ENCODE data around the gene COL23A1.

The COL23A1 gene

DNA sequence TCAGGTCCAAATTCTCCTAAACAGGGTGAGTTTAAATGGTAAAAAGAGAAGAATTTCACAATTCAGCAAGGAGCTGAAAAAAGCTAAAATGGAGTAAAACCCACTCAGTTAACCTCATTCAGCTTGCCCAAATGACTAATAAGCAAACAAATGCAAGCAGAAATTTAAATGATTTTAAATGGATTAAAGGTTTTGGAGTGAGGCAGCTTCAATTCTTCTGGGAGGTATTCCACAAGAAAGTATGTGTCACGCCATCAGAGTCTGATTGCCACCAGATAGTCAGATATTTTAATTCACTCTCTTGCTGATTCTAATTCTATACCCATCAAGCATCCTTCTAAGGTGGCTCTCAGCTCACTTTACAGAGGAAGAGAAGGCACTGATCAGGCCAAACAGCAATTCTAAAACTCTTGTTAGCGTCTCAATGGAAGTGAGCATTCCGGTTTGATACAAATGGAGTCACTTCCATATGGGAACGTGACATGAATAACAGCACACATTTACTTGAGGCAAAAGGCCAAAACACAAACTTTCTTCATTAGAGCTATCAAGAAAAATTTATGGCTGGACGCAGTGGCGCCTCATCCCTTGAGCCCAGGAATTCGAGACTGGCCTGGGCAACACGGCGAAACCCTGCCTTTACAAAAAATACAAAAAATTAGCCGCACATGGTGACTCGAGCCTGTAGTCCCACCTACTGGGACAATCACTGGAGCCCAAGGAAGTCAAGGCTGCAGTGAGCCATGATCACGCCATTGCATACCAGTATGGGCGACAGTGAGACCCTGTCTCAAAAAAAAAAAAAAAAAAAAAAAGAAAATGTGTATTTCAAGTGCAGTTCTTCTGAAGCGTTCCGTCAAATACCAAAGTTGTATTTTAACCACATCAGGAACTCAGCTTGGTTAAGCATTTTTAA, 34.7 kb upstream of the COL23A1 start (continued):
- TF ChIP-seq SP3 (tag by site-specific recombination; IDR thresholded peaks at IDR 0.05), result no peak
- TF ChIP-seq, protein P1, sequence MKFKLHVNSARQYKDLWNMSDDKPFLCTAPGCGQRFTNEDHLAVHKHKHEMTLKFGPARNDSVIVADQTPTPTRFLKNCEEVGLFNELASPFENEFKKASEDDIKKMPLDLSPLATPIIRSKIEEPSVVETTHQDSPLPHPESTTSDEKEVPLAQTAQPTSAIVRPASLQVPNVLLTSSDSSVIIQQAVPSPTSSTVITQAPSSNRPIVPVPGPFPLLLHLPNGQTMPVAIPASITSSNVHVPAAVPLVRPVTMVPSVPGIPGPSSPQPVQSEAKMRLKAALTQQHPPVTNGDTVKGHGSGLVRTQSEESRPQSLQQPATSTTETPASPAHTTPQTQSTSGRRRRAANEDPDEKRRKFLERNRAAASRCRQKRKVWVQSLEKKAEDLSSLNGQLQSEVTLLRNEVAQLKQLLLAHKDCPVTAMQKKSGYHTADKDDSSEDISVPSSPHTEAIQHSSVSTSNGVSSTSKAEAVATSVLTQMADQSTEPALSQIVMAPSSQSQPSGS (tag by site-specific recombination; IDR thresholded peaks at IDR 0.05; ENCODE audit: low read depth), result no peak
- TF ChIP-seq ZNF24 (tag by site-specific recombination; IDR thresholded peaks at IDR 0.05), result no peak
- 0 out of 2 replicates have a peak, but pooled peaks have one; percentile 14 for TF ChIP-seq ZNF366 (tag by site-specific recombination; conservative IDR thresholded peaks at IDR 0.05)
- TF ChIP-seq ZNF610 (tag by site-specific recombination; IDR thresholded peaks at IDR 0.05; ENCODE audit: borderline replicate concordance), result no peak
- no peak for TF ChIP-seq ZNF660 (tag by site-specific recombination; IDR thresholded peaks at IDR 0.05)
- TF ChIP-seq, protein P2, sequence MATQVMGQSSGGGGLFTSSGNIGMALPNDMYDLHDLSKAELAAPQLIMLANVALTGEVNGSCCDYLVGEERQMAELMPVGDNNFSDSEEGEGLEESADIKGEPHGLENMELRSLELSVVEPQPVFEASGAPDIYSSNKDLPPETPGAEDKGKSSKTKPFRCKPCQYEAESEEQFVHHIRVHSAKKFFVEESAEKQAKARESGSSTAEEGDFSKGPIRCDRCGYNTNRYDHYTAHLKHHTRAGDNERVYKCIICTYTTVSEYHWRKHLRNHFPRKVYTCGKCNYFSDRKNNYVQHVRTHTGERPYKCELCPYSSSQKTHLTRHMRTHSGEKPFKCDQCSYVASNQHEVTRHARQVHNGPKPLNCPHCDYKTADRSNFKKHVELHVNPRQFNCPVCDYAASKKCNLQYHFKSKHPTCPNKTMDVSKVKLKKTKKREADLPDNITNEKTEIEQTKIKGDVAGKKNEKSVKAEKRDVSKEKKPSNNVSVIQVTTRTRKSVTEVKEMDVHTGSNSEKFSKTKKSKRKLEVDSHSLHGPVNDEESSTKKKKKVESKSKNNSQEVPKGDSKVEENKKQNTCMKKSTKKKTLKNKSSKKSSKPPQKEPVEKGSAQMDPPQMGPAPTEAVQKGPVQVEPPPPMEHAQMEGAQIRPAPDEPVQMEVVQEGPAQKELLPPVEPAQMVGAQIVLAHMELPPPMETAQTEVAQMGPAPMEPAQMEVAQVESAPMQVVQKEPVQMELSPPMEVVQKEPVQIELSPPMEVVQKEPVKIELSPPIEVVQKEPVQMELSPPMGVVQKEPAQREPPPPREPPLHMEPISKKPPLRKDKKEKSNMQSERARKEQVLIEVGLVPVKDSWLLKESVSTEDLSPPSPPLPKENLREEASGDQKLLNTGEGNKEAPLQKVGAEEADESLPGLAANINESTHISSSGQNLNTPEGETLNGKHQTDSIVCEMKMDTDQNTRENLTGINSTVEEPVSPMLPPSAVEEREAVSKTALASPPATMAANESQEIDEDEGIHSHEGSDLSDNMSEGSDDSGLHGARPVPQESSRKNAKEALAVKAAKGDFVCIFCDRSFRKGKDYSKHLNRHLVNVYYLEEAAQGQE (tag by site-specific recombination; IDR thresholded peaks at IDR 0.05), result no peak
- TF ChIP-seq FEZF1 (tag by site-specific recombination; IDR thresholded peaks at IDR 0.05), result peak; percentile 41
- no peak for TF ChIP-seq ZNF623 (tag by site-specific recombination; IDR thresholded peaks at IDR 0.05)
- no peak for TF ChIP-seq ZNF146 (tag by site-specific recombination; IDR thresholded peaks at IDR 0.05)
- TF ChIP-seq ZFP37 (tag by site-specific recombination; IDR thresholded peaks at IDR 0.05), result no peak
- no peak for TF ChIP-seq ZNF658 (tag by site-specific recombination; IDR thresholded peaks at IDR 0.05)
- peak; percentile 52; the same call in 1 of the 2 replicates for TF ChIP-seq ZNF335 (tag by site-specific recombination; conservative IDR thresholded peaks at IDR 0.05)
- no peak for TF ChIP-seq HOXA7 (CRISPR knock-in tag; IDR thresholded peaks at IDR 0.05; ENCODE audit: borderline replicate concordance)
- TF ChIP-seq ZNF311 (tag by site-specific recombination; IDR thresholded peaks at IDR 0.05; ENCODE audit: borderline replicate concordance), result no peak
- TF ChIP-seq, protein P3, sequence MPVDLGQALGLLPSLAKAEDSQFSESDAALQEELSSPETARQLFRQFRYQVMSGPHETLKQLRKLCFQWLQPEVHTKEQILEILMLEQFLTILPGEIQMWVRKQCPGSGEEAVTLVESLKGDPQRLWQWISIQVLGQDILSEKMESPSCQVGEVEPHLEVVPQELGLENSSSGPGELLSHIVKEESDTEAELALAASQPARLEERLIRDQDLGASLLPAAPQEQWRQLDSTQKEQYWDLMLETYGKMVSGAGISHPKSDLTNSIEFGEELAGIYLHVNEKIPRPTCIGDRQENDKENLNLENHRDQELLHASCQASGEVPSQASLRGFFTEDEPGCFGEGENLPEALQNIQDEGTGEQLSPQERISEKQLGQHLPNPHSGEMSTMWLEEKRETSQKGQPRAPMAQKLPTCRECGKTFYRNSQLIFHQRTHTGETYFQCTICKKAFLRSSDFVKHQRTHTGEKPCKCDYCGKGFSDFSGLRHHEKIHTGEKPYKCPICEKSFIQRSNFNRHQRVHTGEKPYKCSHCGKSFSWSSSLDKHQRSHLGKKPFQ (tag by site-specific recombination; IDR thresholded peaks at IDR 0.05), result no peak
- no peak for TF ChIP-seq SALL2 (tag by site-specific recombination; IDR thresholded peaks at IDR 0.05; ENCODE audit: borderline replicate concordance)
- TF ChIP-seq, protein P4, sequence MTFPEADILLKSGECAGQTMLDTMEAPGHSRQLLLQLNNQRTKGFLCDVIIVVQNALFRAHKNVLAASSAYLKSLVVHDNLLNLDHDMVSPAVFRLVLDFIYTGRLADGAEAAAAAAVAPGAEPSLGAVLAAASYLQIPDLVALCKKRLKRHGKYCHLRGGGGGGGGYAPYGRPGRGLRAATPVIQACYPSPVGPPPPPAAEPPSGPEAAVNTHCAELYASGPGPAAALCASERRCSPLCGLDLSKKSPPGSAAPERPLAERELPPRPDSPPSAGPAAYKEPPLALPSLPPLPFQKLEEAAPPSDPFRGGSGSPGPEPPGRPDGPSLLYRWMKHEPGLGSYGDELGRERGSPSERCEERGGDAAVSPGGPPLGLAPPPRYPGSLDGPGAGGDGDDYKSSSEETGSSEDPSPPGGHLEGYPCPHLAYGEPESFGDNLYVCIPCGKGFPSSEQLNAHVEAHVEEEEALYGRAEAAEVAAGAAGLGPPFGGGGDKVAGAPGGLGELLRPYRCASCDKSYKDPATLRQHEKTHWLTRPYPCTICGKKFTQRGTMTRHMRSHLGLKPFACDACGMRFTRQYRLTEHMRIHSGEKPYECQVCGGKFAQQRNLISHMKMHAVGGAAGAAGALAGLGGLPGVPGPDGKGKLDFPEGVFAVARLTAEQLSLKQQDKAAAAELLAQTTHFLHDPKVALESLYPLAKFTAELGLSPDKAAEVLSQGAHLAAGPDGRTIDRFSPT (tag by site-specific recombination; IDR thresholded peaks at IDR 0.05), result no peak
- no peak for TF ChIP-seq MEIS1 (CRISPR knock-in tag; IDR thresholded peaks at IDR 0.05; ENCODE audit: borderline replicate concordance)
- TF ChIP-seq ZNF677 (tag by site-specific recombination; IDR thresholded peaks at IDR 0.05), result no peak

Measured in HEK293 (cell line).